Gastroesophageal sphincter (tissue), 4 donors: ENCODE results near the gene SEC14L5. TPM values are rescaled to one million over a fixed set of nuclear protein-coding genes. Genes with fewer than 3 reads are reported as not detected.
"Not testable (repeated sequence)": the region's sequence is repeated elsewhere in the genome, so short reads cannot be mapped to it uniquely, and the experiment has no call there.

Experiments
- ATAC-seq: fragments of 150-250 bp; one replicate; pipeline ENCODE4 v1.9.1; 2016; ENCODE audit warnings: mild to moderate bottlenecking, moderate library complexity
- H3K27ac ChIP-seq, 4 donors: fragments of 200-600 bp; sonication (generic) in 3 of 4; 1 replicate in 3 of 4; 2 replicates in 1 of 4; pipeline ENCODE4 v1.5.1; 2016 to 2019
- H3K27me3 ChIP-seq: fragments of 200-600 bp; sonication (generic); one replicate; pipeline ENCODE4 v1.5.1; 2019
- H3K36me3 ChIP-seq, 2 donors: fragments of 200-600 bp; sonication (generic); one replicate each; pipeline ENCODE4 v1.5.1; 2019; ENCODE audit warnings: control low read depth in 1 of 2
- H3K4me1 ChIP-seq, 3 donors: fragments of 200-600 bp; sonication (generic); 1 replicate in 2 of 3; 2 replicates in 1 of 3; pipeline ENCODE4 v1.5.1; 2016 to 2019; ENCODE audit warnings: control low read depth in 2 of 3
- H3K4me3 ChIP-seq, 2 donors: fragments of 200-600 bp; sonication (generic); one replicate each; pipeline ENCODE4 v1.5.1; 2019; ENCODE audit warnings: mild to moderate bottlenecking in 1 of 2, moderate library complexity in 1 of 2
- H3K9me3 ChIP-seq, 3 donors: fragments of 200-600 bp; sonication (generic); one replicate each; pipeline ENCODE4 v1.5.1; 2017 to 2019; ENCODE audit warnings: control low read depth in 2 of 3
- EP300 ChIP-seq: sonication (generic); formaldehyde crosslinking; IDR thresholded peaks from one replicate; pipeline ENCODE4 v1.6.1; 2017; ENCODE audit warnings: antibody characterized with exemption, mild to moderate bottlenecking
- POLR2A ChIP-seq, 2 donors: fragments of 450-650 bp; IDR thresholded peaks; one replicate each; pipeline ENCODE4 v1.6.1; 2017; ENCODE audit warnings: antibody characterized with exemption in 2 of 2, mild to moderate bottlenecking in 2 of 2, moderate library complexity in 1 of 2
- POLR2AphosphoS5 ChIP-seq: sonication (generic); formaldehyde crosslinking; IDR thresholded peaks from one replicate; pipeline ENCODE4 v1.6.1; 2017; ENCODE audit warnings: antibody characterized with exemption
- WGBS, 2 donors: methylation state at CpG; one replicate each; pipeline ENCODE4 v1.1.5; 2018; ENCODE audit warnings: low coverage in 1 of 2; 5-methylcytosine and 5-hydroxymethylcytosine counted together
- total RNA-seq, 4 donors: library from RNA; depleted of rRNA; stranded (reverse); fragments of >200 nt; gene quantifications; one replicate each; pipeline ENCODE4 v1.1.0, GENCODE V29; 2016
- TF ChIP-seq, protein P1 (sequence below), 4 experiments: fragments of 200-600 bp in 2 of 4; fragments of 450-650 bp in 2 of 4; sonication (generic) in 1 of 4; IDR thresholded peaks; one replicate each; pipeline ENCODE4 v1.5.1; 2017 to 2019; ENCODE audit warnings: antibody characterized with exemption in 4 of 4, mild to moderate bottlenecking in 2 of 4, moderate library complexity in 2 of 4

Gene SEC14L5
- total RNA-seq, 4 donors from 2014 or later, result 0.16 to 1.3 (median 0.75) TPM

DNA sequence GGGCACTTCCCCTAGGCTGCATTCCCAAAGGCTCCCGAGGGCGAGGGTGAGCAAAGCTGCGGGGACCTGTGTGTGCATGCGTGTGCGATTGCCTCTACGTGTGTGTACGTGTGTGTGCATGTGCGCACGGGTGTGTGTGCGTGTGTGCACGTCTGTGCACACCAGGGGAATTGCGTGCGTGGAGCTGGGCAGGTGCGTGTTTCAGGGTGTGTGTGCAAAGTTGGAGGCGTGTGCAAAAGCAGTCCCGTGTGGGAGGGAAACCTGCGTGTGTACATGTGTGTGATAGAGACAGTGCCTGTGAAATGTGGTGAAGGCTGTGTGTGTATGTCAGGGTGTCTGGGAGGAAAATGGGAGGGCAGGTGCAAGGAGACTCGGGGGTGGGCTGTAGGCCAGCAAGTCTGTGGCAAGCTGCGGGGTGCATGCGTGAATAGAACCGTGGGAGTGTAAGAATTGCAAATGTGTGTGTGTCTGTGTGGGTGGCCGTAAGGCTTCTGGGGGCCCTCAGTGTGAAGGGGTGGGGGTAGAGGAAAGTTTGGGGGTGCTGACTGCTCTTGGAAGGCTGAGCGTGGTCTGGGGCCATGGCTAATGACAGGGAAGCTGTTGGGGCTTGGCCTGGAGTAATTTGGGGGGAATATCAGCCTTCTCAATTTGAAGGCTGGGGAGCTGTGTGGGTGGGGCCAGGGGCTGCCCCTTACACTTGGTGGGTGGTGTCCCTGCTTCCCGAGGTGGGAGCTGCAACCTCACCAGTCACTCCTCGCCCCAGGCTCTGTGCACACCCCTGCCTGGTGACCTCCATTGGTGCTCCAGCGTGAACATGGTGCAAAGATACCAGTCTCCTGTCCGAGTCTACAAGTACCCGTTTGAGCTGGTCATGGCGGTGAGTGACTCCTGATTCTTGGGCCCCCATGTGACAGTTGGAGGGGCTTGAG is 644 bp downstream of the SEC14L5 start:
- H3K9me3 ChIP-seq, result no peaks in the 10 kb centered on the region
- no peaks in the 10 kb centered on the region for H3K27me3 ChIP-seq
- no peak overlapping the region for H3K27ac ChIP-seq
- 38 to 40% methylated on average over 1 to 9 of the region's 29 CpGs for WGBS, 2 donors
- H3K4me1 ChIP-seq, result peaks cover 0 to 34% (median 9%) of the 10 kb centered on the region in 3 donors
- ATAC-seq, result no peak
- peak overlapping the region; percentile 22 to 57 for H3K4me3 ChIP-seq
- no peaks in the 10 kb centered on the region for H3K36me3 ChIP-seq
- TF ChIP-seq, protein P1, sequence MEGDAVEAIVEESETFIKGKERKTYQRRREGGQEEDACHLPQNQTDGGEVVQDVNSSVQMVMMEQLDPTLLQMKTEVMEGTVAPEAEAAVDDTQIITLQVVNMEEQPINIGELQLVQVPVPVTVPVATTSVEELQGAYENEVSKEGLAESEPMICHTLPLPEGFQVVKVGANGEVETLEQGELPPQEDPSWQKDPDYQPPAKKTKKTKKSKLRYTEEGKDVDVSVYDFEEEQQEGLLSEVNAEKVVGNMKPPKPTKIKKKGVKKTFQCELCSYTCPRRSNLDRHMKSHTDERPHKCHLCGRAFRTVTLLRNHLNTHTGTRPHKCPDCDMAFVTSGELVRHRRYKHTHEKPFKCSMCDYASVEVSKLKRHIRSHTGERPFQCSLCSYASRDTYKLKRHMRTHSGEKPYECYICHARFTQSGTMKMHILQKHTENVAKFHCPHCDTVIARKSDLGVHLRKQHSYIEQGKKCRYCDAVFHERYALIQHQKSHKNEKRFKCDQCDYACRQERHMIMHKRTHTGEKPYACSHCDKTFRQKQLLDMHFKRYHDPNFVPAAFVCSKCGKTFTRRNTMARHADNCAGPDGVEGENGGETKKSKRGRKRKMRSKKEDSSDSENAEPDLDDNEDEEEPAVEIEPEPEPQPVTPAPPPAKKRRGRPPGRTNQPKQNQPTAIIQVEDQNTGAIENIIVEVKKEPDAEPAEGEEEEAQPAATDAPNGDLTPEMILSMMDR (IDR thresholded peaks at IDR 0.05), result peak in 1 of 4 experiments; percentile 7
- TF ChIP-seq POLR2A (IDR thresholded peaks at IDR 0.05), result no peak

DNA sequence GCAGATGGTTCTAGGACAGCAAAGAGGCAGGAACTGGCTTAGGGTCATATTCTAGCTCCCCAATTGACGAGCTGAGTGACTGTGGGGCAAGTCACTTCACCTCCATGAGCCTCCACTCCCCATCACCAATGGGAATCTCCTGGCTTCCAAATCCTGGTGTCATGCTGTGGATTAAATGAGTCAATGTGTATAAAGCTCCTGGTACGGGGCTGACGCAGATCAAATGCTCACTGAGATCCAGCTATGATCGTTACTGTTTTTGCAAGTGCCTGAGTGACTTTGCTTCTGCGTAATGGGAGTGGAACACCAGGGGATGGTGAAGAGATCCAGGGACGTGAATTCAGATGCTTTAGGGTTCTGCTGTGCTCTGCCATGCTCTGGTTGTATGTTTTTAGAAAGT is 2.4 kb downstream of the SEC14L5 start:
- Histone ChIP-seq H3K27me3 (no peaks in the 10 kb centered on the region), H3K36me3 (no peaks in the 10 kb centered on the region), H3K4me1 (peaks cover 0 to 34% (median 9%) of the 10 kb centered on the region in 3 donors), H3K27ac (no peak overlapping the region), H3K4me3 (no peak overlapping the region), H3K9me3 (no peaks in the 10 kb centered on the region)
- WGBS, 2 donors, result 30 to 80% methylated on average over 2 to 6 of the region's 6 CpGs
- TF ChIP-seq POLR2A (IDR thresholded peaks at IDR 0.05) (no peak), POLR2AphosphoS5 (no peak), EP300 (no peak)
- TF ChIP-seq, protein P1 (IDR thresholded peaks at IDR 0.05), result no peak
- ATAC-seq, result no peak

DNA sequence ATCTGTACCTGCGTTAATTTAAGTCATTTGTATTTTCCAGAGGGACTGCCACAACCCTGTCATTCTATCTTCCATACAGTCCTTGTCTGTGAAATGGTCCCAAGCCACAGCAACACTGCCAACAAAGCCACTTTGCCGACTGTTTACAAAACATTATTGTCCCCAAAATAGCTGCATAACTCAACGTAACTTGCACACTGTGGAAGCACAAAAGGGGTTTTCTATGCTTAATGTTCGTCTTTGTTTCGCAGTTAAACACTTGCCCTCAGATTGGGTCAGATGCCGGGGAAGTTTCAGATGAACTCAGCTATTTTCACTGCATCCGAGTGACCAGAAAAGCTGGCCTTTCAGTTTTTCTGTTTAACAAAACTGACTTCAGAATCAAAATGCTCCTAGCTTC is 4.6 kb downstream of the SEC14L5 start:
- Histone ChIP-seq H3K27ac (no peak overlapping the region), H3K36me3 (no peaks in the 10 kb centered on the region), H3K4me1 (peaks cover 0 to 14% (median 6%) of the 10 kb centered on the region in 3 donors), H3K4me3 (no peak overlapping the region), H3K27me3 (no peaks in the 10 kb centered on the region), H3K9me3 (no peaks in the 10 kb centered on the region)
- WGBS, 2 donors, result 51 to 56% methylated on average over 5 to 7 of the region's 7 CpGs
- no peak for ATAC-seq
- TF ChIP-seq, protein P1 (IDR thresholded peaks at IDR 0.05), result no peak
- TF ChIP-seq POLR2A (IDR thresholded peaks at IDR 0.05) (no peak), EP300 (no peak), POLR2AphosphoS5 (no peak)

DNA sequence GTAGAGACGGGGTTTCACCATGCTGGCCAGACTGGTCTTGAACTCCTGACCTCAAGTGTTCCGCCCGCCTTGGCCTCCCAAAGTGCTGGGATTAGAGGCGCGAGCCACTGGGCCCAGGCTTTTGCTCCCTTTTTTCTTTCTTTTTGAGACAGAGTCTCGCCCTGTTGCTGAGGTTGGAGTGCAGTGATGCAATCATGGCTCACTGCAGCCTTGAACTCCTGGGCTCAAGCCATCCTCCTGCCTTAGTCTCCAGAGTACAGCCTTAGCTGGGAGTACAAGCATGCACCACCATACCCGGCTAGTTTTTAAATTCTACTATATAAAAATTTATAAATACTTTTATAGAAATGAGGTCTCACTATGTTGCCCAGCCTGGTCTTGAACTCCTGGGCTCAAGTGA is 5.4 kb downstream of the SEC14L5 start:
- H3K27me3 ChIP-seq, H3K4me1 ChIP-seq, ATAC-seq, H3K9me3 ChIP-seq, H3K27ac ChIP-seq, H3K36me3 ChIP-seq, H3K4me3 ChIP-seq: not testable (repeated sequence)
- WGBS, 2 donors, result 73% methylated on average over 7 of the region's 7 CpGs; no CpG with 5 or more reads in 1 of the 2 donors

DNA sequence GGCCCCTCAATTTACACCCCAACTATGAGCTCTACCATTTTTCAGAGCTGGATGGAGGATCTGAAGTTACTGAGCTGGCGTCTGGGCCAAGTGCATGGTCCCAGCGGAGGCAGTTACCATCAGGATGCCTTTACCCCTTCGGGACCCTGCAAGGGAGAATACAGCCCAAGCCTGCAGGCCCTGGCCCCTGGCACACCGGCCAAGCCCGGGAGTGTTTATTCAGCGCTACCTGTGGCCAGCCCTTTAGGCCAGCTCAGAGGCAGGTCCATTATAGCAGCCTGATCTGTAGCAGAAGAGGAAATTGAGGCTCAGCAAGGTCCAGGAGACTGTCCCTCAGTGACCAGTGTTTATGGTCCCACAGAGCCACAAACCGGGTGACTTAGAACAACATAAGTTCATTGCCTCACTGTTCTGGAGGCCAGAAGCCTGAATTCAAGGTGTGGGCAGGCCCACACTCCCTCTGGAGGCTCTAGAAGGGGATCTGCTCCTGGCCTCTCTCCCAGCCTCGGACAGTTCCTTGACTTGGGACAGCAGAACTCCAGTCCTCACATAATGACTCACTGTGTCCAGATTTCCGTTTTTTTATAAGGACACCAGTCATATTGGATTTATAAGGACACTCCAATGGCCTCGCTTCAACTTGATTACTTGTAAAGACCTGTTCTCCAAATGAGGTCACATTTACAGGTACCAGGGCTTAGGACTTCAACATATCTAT is 8.8 kb downstream of the SEC14L5 start:
- no peaks in the 10 kb centered on the region for H3K36me3 ChIP-seq
- no peaks in the 10 kb centered on the region for H3K4me1 ChIP-seq
- no peak for ATAC-seq
- 70 to 78% methylated on average over 3 to 5 of the region's 10 CpGs for WGBS, 2 donors
- no peaks in the 10 kb centered on the region for H3K9me3 ChIP-seq
- H3K27ac ChIP-seq, result no peak overlapping the region
- H3K27me3 ChIP-seq, result peaks cover 6% of the 10 kb centered on the region
- H3K4me3 ChIP-seq, result no peak overlapping the region
- TF ChIP-seq, protein P1 (IDR thresholded peaks at IDR 0.05), result no peak
- TF ChIP-seq POLR2AphosphoS5, result no peak
- no peak for TF ChIP-seq POLR2A (IDR thresholded peaks at IDR 0.05)
- TF ChIP-seq EP300, result no peak

DNA sequence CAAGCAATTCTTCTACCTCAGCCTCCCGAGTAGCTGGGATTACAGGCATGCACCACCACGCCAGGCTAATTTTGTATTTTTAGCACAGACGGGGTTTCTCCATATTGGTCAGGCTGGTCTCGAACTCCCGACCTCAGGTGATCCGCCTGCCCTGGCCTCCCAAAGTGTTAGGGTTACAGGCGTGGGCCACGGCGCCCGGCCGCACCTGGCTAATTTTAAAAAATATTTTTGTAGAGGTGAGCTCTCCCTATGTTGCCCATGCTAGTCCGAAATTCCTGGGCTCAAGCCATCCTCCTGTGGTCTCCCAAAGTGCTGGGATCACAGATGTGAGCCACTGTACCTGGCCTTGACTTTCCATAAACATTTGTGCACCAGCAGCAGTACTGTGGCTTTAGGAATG is 10.1 kb downstream of the SEC14L5 start:
- not testable (repeated sequence) for H3K36me3 ChIP-seq, H3K27me3 ChIP-seq, H3K4me3 ChIP-seq, H3K9me3 ChIP-seq, H3K4me1 ChIP-seq, ATAC-seq, H3K27ac ChIP-seq
- WGBS, 2 donors, result 92% methylated on average over 6 of the region's 12 CpGs; no CpG with 5 or more reads in 1 of the 2 donors
